HUES64 (cell line): ENCODE results near the gene OR10Z1.

Experiments used
- H3K27ac ChIP-seq: 2 replicates; pipeline ENCODE4 v1.7.0; 2013; ENCODE audit warnings: low read depth, low read length, inconsistent platforms
- H3K27me3 ChIP-seq: 2 replicates; pipeline ENCODE4 v1.6.1; 2013; ENCODE audit warnings: mild to moderate bottlenecking, low read length; ENCODE audit not compliant: insufficient read depth
- H3K36me3 ChIP-seq: 2 replicates; pipeline ENCODE4 v1.6.1; 2013; ENCODE audit warnings: mild to moderate bottlenecking, low read length; ENCODE audit not compliant: insufficient read depth
- H3K4me1 ChIP-seq: 2 replicates; pipeline ENCODE4 v1.6.1; 2013; ENCODE audit warnings: mild to moderate bottlenecking, low read length, moderate library complexity; ENCODE audit not compliant: insufficient read depth
- H3K4me3 ChIP-seq: 2 replicates; pipeline ENCODE4 v1.5.1; 2013; ENCODE audit warnings: mild to moderate bottlenecking, low read length, moderate library complexity
- H3K9ac ChIP-seq: 2 replicates; pipeline ENCODE4 v1.6.1; 2013; ENCODE audit warnings: mild to moderate bottlenecking, low read depth, low read length
- H3K9me3 ChIP-seq: 2 replicates; pipeline ENCODE4 v1.6.1; 2013; ENCODE audit warnings: low read depth, low read length; ENCODE audit not compliant: insufficient read depth
- WGBS: fragments of 150-250, 120-280 bp; methylation state at CpG from one replicate; pipeline ENCODE4 v1.1.7; 2013; ENCODE audit warnings: missing lambda C conversion rate; 5-methylcytosine and 5-hydroxymethylcytosine counted together

Gene OR10Z1

DNA sequence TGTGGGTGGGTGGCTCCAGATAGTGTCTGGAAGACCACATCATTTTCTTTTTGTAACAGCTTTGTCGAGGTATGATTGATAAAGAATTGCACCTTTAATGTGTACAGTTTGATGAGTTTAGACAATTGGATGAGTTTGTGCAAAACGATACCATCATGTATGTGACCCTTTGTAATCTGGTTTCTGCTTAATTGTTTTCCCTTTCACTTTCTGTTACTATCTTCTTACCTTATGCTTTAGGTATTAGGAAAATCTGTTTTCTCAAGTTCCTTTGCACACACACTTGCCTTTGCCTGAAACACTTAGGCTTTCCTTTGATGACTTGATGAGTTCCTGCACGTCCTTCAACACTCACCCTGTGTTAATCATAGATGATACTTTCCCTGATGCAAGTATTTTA lies 6.8 kb downstream of the OR10Z1 start:
- H3K4me1 ChIP-seq = no peaks in the 10 kb centered on the region; the same call in 1 of the 2 replicates
- 84% methylated on average over 3 of the region's 3 CpGs for WGBS
- H3K36me3 ChIP-seq = no peaks in the 10 kb centered on the region
- H3K4me3 ChIP-seq = no peak overlapping the region
- H3K27me3 ChIP-seq = no peaks in the 10 kb centered on the region
- no peak overlapping the region for H3K27ac ChIP-seq
- no peaks in the 10 kb centered on the region for H3K9me3 ChIP-seq
- no peak overlapping the region for H3K9ac ChIP-seq

DNA sequence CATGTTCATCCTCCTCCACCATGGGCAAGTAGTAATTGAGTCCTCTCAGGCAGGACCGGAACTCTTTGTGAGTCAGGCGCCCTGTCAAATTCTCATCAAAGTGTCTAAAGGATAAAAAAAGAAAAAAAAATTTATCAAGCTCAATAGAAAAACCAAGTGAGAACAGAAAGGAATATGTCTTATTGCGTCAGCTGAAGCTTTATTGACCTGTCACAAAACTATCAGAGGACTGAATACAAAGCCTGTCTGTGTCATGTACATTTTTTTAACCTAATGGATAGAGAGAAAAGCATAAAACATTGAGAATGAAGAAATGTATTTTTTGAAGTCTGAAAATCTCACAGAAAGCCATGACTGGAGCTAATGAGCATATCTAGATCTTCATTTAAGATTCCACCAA lies 8.7 kb downstream of the OR10Z1 start:
- WGBS = 94% methylated on average over 3 of the region's 3 CpGs
- H3K27ac ChIP-seq = no peak overlapping the region
- H3K9ac ChIP-seq = no peak overlapping the region
- no peaks in the 10 kb centered on the region for H3K9me3 ChIP-seq
- H3K36me3 ChIP-seq = no peaks in the 10 kb centered on the region
- no peak overlapping the region for H3K4me3 ChIP-seq
- H3K27me3 ChIP-seq = no peaks in the 10 kb centered on the region
- H3K4me1 ChIP-seq = no peaks in the 10 kb centered on the region

DNA sequence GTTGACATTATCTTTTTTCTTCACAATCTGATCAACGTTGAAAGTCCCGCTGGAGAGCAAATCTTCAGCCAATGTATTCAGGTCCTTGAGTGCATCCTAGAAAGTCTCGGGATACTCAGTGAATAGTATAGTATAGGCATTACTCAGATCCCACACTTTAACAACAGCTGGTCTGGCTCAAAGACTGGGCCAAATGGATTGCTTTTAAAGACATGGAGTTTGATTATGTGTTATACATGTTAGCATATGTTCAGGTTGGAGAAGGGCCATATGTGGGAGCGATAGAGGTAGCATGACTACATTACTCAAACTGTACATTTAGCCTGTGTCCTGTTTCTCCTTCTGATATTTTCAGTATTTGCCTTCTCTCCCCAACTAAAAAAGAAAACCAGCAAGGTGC lies 33.1 kb downstream of the OR10Z1 start:
- Histone ChIP-seq H3K4me3 (no peak overlapping the region), H3K27ac (no peak overlapping the region), H3K9me3 (peaks cover 3% of the 10 kb centered on the region; the same call in 1 of the 2 replicates), H3K27me3 (no peaks in the 10 kb centered on the region), H3K36me3 (no peaks in the 10 kb centered on the region), H3K9ac (no peak overlapping the region), H3K4me1 (no peaks in the 10 kb centered on the region)
- WGBS = 98% methylated on average over 4 of the region's 4 CpGs

DNA sequence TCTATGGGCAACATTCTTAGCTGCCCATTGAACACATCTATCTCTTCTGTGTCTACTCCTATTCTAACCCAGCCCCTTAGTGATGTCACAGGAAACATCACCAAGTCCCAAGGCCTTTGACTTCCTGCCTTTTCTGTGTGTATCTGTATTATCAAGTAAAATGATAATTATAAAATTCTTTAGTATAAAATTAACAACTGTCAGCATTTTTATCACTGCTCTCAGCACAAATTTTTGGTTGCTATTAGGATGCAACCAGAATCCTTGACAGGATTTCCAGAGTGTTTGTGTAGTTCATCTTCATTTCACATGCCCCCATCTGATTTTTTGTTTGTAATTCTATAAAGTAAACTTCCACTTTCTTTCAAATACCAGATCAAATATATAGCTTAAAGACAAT lies 33.8 kb downstream of the OR10Z1 start:
- H3K4me3 ChIP-seq = no peak overlapping the region
- no peaks in the 10 kb centered on the region for H3K4me1 ChIP-seq
- H3K27ac ChIP-seq = no peak overlapping the region
- no peaks in the 10 kb centered on the region for H3K27me3 ChIP-seq
- no peaks in the 10 kb centered on the region for H3K36me3 ChIP-seq
- no peak overlapping the region for H3K9ac ChIP-seq
- peaks cover 3% of the 10 kb centered on the region; the same call in 1 of the 2 replicates for H3K9me3 ChIP-seq

DNA sequence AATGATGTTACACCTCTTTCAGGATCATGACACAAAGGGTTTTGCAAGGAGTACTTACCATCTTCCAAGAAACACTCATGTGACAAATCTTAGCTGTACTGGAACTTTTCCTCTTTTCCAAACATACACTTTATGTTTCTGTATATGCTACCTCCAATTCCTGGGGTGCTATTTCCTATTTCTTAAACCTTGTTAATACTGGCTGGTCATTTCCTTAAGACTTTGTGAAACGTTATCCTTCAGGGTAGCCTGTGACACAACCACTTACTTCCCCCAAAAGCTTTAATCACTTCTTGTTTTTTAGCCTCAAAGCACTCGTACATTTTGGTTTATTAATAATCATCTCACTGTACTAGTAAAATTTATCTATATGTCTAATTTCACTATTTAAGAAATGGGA lies 39.4 kb downstream of the OR10Z1 start:
- WGBS = 88% methylated on average over 1 of the region's 2 CpGs
- H3K27me3 ChIP-seq = no peaks in the 10 kb centered on the region
- no peak overlapping the region for H3K9ac ChIP-seq
- H3K9me3 ChIP-seq = no peaks in the 10 kb centered on the region
- H3K4me1 ChIP-seq = no peaks in the 10 kb centered on the region
- no peak overlapping the region for H3K27ac ChIP-seq
- H3K36me3 ChIP-seq = no peaks in the 10 kb centered on the region
- no peak overlapping the region for H3K4me3 ChIP-seq

DNA sequence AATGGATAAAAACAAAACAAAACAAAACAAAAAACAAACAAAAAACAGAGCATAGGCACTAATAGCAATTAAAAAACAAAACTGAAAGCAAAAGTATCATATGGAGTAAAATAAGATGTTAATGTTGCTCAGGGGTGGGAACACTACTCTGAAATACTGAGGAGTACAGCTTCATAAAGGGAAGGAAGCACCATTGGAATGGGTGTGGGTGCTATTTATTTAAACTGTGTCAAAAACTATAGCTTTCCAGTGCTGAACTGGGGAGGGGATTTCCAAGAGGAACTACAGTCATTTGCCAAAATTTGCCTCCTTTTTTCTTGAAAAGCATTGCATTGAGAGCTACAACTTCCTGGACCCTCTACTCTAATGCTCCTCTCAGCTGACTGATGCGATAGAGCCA lies 41.4 kb downstream of the OR10Z1 start:
- Histone ChIP-seq H3K4me1 (no peaks in the 10 kb centered on the region), H3K4me3 (no peak overlapping the region), H3K9ac (no peak overlapping the region), H3K27me3 (no peaks in the 10 kb centered on the region), H3K9me3 (no peaks in the 10 kb centered on the region), H3K27ac (no peak overlapping the region), H3K36me3 (no peaks in the 10 kb centered on the region)
- 88% methylated on average over 1 of the region's 1 CpG for WGBS

DNA sequence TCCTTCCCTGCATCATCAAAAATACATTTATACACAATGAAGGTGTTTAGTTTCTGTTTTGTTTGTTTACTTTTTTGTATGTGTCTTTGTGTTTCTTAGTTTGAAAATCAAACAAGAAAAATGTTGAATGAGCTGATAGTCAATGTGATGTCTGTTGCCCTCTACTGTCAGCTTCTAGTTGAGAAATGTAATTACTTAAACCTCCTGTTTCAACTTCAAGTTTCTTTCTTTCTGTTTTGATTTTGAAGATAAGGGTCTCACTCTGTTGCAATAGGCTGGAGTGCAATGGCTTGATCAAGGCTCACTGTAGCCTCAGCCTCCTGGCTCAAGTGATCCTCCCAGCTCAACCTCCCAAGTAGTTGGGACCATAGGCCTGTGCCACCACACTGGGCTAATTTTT lies 44.0 kb downstream of the OR10Z1 start:
- no peak overlapping the region for H3K9ac ChIP-seq
- no peaks in the 10 kb centered on the region for H3K36me3 ChIP-seq
- H3K27me3 ChIP-seq = no peaks in the 10 kb centered on the region
- H3K4me1 ChIP-seq = no peaks in the 10 kb centered on the region
- H3K27ac ChIP-seq = no peak overlapping the region
- H3K9me3 ChIP-seq = no peaks in the 10 kb centered on the region
- H3K4me3 ChIP-seq = no peak overlapping the region

DNA sequence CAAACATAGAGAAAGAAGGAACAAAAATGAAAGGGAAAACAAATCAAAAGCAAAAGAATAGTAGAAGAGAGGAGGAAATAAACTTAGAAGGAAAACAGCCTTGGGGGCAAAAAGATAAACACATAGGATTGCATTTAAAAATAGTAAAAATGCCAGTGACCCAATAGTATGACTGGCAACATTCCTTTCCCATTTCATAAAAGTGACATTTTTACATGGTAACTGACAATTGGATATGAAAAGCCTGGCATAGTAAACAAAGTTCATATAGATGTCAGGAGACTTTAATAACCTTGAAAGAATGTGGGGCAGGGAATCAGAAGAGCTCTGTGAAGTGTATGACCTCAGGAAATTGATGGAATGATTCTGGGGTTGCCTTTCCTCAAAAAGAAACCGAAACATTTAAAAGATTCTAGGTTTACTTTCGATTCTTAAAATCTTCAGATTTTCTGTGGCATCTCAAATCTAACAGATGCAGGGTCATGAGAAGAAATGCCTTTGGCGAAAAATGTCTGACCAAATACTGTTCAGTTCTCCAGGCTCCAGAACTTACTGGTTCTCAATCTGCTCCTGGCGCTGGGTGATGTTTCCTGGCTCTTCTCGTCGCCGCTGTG lies 47.8 kb downstream of the OR10Z1 start:
- no peaks in the 10 kb centered on the region for H3K4me1 ChIP-seq
- no peaks in the 10 kb centered on the region for H3K9me3 ChIP-seq
- 96% methylated on average over 7 of the region's 7 CpGs for WGBS
- H3K27ac ChIP-seq = no peak overlapping the region
- no peaks in the 10 kb centered on the region for H3K36me3 ChIP-seq
- H3K4me3 ChIP-seq = no peak overlapping the region
- no peaks in the 10 kb centered on the region for H3K27me3 ChIP-seq
- H3K9ac ChIP-seq = no peak overlapping the region

DNA sequence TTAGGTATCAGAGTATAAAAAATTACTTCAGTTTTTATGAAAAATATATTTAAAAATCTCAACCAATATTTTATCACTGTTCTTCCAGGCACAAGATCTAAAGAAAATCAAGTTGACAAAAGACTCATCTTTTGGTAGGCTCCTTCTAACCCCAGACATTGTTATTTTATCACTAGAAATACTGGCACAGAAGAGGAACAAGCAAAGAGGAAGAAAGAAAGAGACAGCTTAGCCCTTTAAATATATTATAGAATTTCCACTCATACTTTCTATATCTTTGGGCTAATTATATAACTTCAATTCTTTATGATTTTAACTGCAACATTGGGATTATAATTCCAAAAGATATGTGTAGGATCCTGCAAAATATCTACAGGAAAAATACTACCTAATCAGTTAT lies 49.0 kb downstream of the OR10Z1 start:
- H3K9me3 ChIP-seq = no peaks in the 10 kb centered on the region
- no peak overlapping the region for H3K27ac ChIP-seq
- H3K9ac ChIP-seq = no peak overlapping the region
- H3K4me3 ChIP-seq = no peak overlapping the region
- no peaks in the 10 kb centered on the region for H3K36me3 ChIP-seq
- H3K4me1 ChIP-seq = no peaks in the 10 kb centered on the region
- H3K27me3 ChIP-seq = no peaks in the 10 kb centered on the region

DNA sequence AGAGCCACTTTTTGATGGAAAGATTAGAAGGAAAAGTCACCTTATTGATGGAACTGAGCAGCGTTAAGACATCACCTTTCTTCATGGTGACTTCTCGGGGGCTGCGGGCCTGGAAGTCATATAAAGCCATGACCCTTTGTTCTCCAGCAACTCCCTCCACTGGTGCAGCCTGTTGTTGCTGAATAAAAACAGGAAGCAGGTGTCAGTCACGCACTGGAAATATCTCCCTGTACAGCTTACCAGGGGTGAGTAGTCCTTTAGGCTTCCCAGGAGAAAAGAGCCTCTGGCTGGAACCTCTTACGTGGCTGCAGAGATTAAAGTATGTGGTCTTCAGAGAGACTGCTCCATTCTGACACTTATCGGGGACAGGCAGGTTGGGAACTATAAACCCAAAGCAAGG lies 49.5 kb downstream of the OR10Z1 start:
- no peak overlapping the region for H3K4me3 ChIP-seq
- H3K27me3 ChIP-seq = no peaks in the 10 kb centered on the region
- H3K4me1 ChIP-seq = no peaks in the 10 kb centered on the region
- H3K9ac ChIP-seq = no peak overlapping the region
- H3K27ac ChIP-seq = no peak overlapping the region
- no peaks in the 10 kb centered on the region for H3K9me3 ChIP-seq
- 90% methylated on average over 6 of the region's 6 CpGs for WGBS
- H3K36me3 ChIP-seq = no peaks in the 10 kb centered on the region
